Karpas-422 (cell line): ENCODE data around the gene SUPT20H. TPM values are rescaled to one million over a fixed set of nuclear protein-coding genes. Genes with fewer than 3 reads are reported as not detected.

Source experiments
- DNase-seq: peaks from one replicate; pipeline ENCODE4 v3.0.0-alpha.2; 2015
- H2AFZ ChIP-seq: fragments of 200-600 bp; sonication (generic); 2 replicates; pipeline ENCODE4 v1.6.1; 2014; ENCODE audit warnings: antibody characterized with exemption, low read length, mixed read lengths
- H3K27ac ChIP-seq: fragments of 200-600 bp; sonication (generic); 2 replicates; pipeline ENCODE4 v1.5.1; 2014; ENCODE audit warnings: mild to moderate bottlenecking, low read length, moderate library complexity
- H3K27me3 ChIP-seq: fragments of 200-600 bp; sonication (generic); 2 replicates; pipeline ENCODE4 v1.6.1; 2014; ENCODE audit warnings: low read length, mixed read lengths
- H3K36me3 ChIP-seq: fragments of 200-600 bp; sonication (generic); 2 replicates; pipeline ENCODE4 v1.6.1; 2014; ENCODE audit warnings: low read length, mixed read lengths; ENCODE audit not compliant: insufficient read depth
- H3K4me1 ChIP-seq: fragments of 200-600 bp; sonication (generic); 2 replicates; pipeline ENCODE4 v1.6.1; 2014; ENCODE audit warnings: mild to moderate bottlenecking, low read length, mixed read lengths
- H3K4me2 ChIP-seq: fragments of 200-600 bp; sonication (generic); 2 replicates; pipeline ENCODE4 v1.6.1; 2014; ENCODE audit warnings: low read length, low read depth, mild to moderate bottlenecking; ENCODE audit not compliant: poor library complexity, severe bottlenecking
- H3K4me3 ChIP-seq: fragments of 200-600 bp; sonication (generic); 2 replicates; pipeline ENCODE4 v1.5.1; 2014; ENCODE audit warnings: mild to moderate bottlenecking, antibody characterized with exemption, low read length, mixed read lengths
- H3K79me2 ChIP-seq: fragments of 200-600 bp; sonication (generic); 2 replicates; pipeline ENCODE4 v1.6.1; 2014; ENCODE audit warnings: mild to moderate bottlenecking, low read length, mixed read lengths
- H3K9ac ChIP-seq: fragments of 200-600 bp; sonication (generic); 2 replicates; pipeline ENCODE4 v1.6.0; 2014; ENCODE audit warnings: low read length
- H3K9me2 ChIP-seq: fragments of 200-600 bp; sonication (generic), shearing (Covaris generic); replicated peaks from 2 replicates; pipeline ENCODE4 v1.6.0; 2014; ENCODE audit warnings: mild to moderate bottlenecking, low read length, moderate library complexity; ENCODE audit not compliant: insufficient read depth
- H3K9me3 ChIP-seq: fragments of 300-700, 200-600 bp; sonication (generic); 2 replicates; pipeline ENCODE4 v1.6.1; 2014; ENCODE audit warnings: low read length, mixed read lengths
- H4K20me1 ChIP-seq: fragments of 200-600 bp; sonication (generic); 2 replicates; pipeline ENCODE4 v1.6.1; 2014; ENCODE audit warnings: mild to moderate bottlenecking, antibody characterized with exemption, low read length, low read depth; ENCODE audit not compliant: insufficient read depth
- total RNA-seq: library from RNA; depleted of rRNA; stranded (reverse); fragments of >200 nt; shearing (Covaris generic); gene quantifications from 2 replicates; pipeline ENCODE4 v1.2.3, GENCODE V29; 2014; ENCODE audit warnings: low replicate concordance

SUPT20H gene
- total RNA-seq, 1 experiment from 2014 or later: 95.5 TPM

GRCh38 chr13:37100731-37101130, 41.2 kb upstream of the SUPT20H start:
- Histone ChIP-seq H3K9me2 (no peaks in the 10 kb centered on the region), H3K79me2 (no peaks in the 10 kb centered on the region), H3K9me3 (no peaks in the 10 kb centered on the region), H3K4me3 (no peak overlapping the region), H4K20me1 (no peaks in the 10 kb centered on the region), H3K4me2 (no peak overlapping the region), H3K27me3 (no peaks in the 10 kb centered on the region), H3K36me3 (no peaks in the 10 kb centered on the region), H2AFZ (no peak overlapping the region), H3K27ac (no peak overlapping the region), H3K4me1 (no peaks in the 10 kb centered on the region), H3K9ac (no peak overlapping the region)
- DNase-seq: no peak

GRCh38 chr13:37097076-37097475, 37.6 kb upstream of the SUPT20H start:
- no peaks in the 10 kb centered on the region for H3K4me1 ChIP-seq
- no peak for DNase-seq
- no peaks in the 10 kb centered on the region for H4K20me1 ChIP-seq

GRCh38 chr13:37094840-37095239, 35.4 kb upstream of the SUPT20H start:
- H2AFZ ChIP-seq: no peak overlapping the region; the same call in 1 of the 2 replicates
- H3K4me2 ChIP-seq: peak overlapping the region; percentile 31

More at GRCh38 chr13:37097076-37097475, 37.6 kb upstream of the SUPT20H start:
- Histone ChIP-seq H3K9me2 (no peaks in the 10 kb centered on the region), H3K9me3 (no peaks in the 10 kb centered on the region), H3K27me3 (no peaks in the 10 kb centered on the region), H3K4me3 (no peak overlapping the region), H2AFZ (no peak overlapping the region), H3K79me2 (no peaks in the 10 kb centered on the region), H3K4me2 (no peak overlapping the region), H3K36me3 (no peaks in the 10 kb centered on the region), H3K9ac (no peak overlapping the region), H3K27ac (no peak overlapping the region)

GRCh38 chr13:37094099-37094498, 34.6 kb upstream of the SUPT20H start:
- H3K27ac ChIP-seq: no peak overlapping the region
- H4K20me1 ChIP-seq: no peaks in the 10 kb centered on the region
- H3K4me1 ChIP-seq: no peaks in the 10 kb centered on the region
- H3K9ac ChIP-seq: no peak overlapping the region
- DNase-seq: no peak
- H3K79me2 ChIP-seq: no peaks in the 10 kb centered on the region
- H3K9me2 ChIP-seq: no peaks in the 10 kb centered on the region
- no peak overlapping the region for H3K4me2 ChIP-seq
- no peaks in the 10 kb centered on the region for H3K27me3 ChIP-seq
- no peaks in the 10 kb centered on the region for H3K9me3 ChIP-seq
- H2AFZ ChIP-seq: no peak overlapping the region
- H3K4me3 ChIP-seq: no peak overlapping the region
- no peaks in the 10 kb centered on the region for H3K36me3 ChIP-seq

More at GRCh38 chr13:37094840-37095239, 35.4 kb upstream of the SUPT20H start:
- DNase-seq: peak; percentile 52
- H3K79me2 ChIP-seq: no peaks in the 10 kb centered on the region
- no peak overlapping the region for H3K27ac ChIP-seq
- H3K36me3 ChIP-seq: no peaks in the 10 kb centered on the region
- H3K9ac ChIP-seq: no peak overlapping the region
- no peak overlapping the region for H3K4me3 ChIP-seq
- H3K9me2 ChIP-seq: no peaks in the 10 kb centered on the region
- no peaks in the 10 kb centered on the region for H3K9me3 ChIP-seq
- no peaks in the 10 kb centered on the region for H3K27me3 ChIP-seq
- no peaks in the 10 kb centered on the region for H4K20me1 ChIP-seq
- no peaks in the 10 kb centered on the region for H3K4me1 ChIP-seq

- no peaks in the 10 kb centered on the region for H3K9me3 ChIP-seq
- H3K4me1 ChIP-seq: no peaks in the 10 kb centered on the region
- no peak overlapping the region for H2AFZ ChIP-seq
- H3K9ac ChIP-seq: no peak overlapping the region
- no peaks in the 10 kb centered on the region for H3K79me2 ChIP-seq
- no peaks in the 10 kb centered on the region for H3K27me3 ChIP-seq
- no peak overlapping the region for H3K4me3 ChIP-seq
- no peak overlapping the region for H3K4me2 ChIP-seq
- DNase-seq: no peak
- H3K36me3 ChIP-seq: no peaks in the 10 kb centered on the region
- no peak overlapping the region for H3K27ac ChIP-seq
- no peaks in the 10 kb centered on the region for H4K20me1 ChIP-seq
- no peaks in the 10 kb centered on the region for H3K9me2 ChIP-seq
These were observed 32.3 kb upstream of the SUPT20H start for GRCh38 chr13:37091835-37092234.

GRCh38 chr13:37090912-37091311, 31.4 kb upstream of the SUPT20H start:
- Histone ChIP-seq H2AFZ (no peak overlapping the region), H3K4me1 (no peaks in the 10 kb centered on the region), H3K9me2 (no peaks in the 10 kb centered on the region), H3K9ac (no peak overlapping the region), H3K79me2 (no peaks in the 10 kb centered on the region), H3K4me2 (no peak overlapping the region), H3K9me3 (no peaks in the 10 kb centered on the region), H3K27ac (no peak overlapping the region), H3K36me3 (no peaks in the 10 kb centered on the region), H4K20me1 (no peaks in the 10 kb centered on the region), H3K4me3 (no peak overlapping the region), H3K27me3 (no peaks in the 10 kb centered on the region)
- no peak for DNase-seq

GRCh38 chr13:37089495-37089894, 30.0 kb upstream of the SUPT20H start:
- no peak overlapping the region for H3K4me3 ChIP-seq
- no peaks in the 10 kb centered on the region for H3K27me3 ChIP-seq
- H3K27ac ChIP-seq: no peak overlapping the region
- no peaks in the 10 kb centered on the region for H3K79me2 ChIP-seq
- no peak for DNase-seq
- no peaks in the 10 kb centered on the region for H4K20me1 ChIP-seq
- no peaks in the 10 kb centered on the region for H3K4me1 ChIP-seq
- H3K4me2 ChIP-seq: no peak overlapping the region
- no peak overlapping the region for H3K9ac ChIP-seq
- no peaks in the 10 kb centered on the region for H3K9me3 ChIP-seq
- no peaks in the 10 kb centered on the region for H3K9me2 ChIP-seq
- H3K36me3 ChIP-seq: no peaks in the 10 kb centered on the region
- H2AFZ ChIP-seq: no peak overlapping the region

- no peak overlapping the region for H3K27ac ChIP-seq
- no peaks in the 10 kb centered on the region for H3K9me3 ChIP-seq
- no peaks in the 10 kb centered on the region for H3K9me2 ChIP-seq
- H3K4me2 ChIP-seq: no peak overlapping the region
- no peaks in the 10 kb centered on the region for H3K36me3 ChIP-seq
- no peak overlapping the region for H2AFZ ChIP-seq
- no peak overlapping the region for H3K4me3 ChIP-seq
- no peaks in the 10 kb centered on the region for H3K4me1 ChIP-seq
- no peaks in the 10 kb centered on the region for H3K27me3 ChIP-seq
- DNase-seq: no peak
- H4K20me1 ChIP-seq: no peaks in the 10 kb centered on the region
- H3K79me2 ChIP-seq: no peaks in the 10 kb centered on the region
- no peak overlapping the region for H3K9ac ChIP-seq
These were observed 28.0 kb upstream of the SUPT20H start for GRCh38 chr13:37087486-37087885.

- Histone ChIP-seq H3K4me1 (no peaks in the 10 kb centered on the region), H3K9me2 (no peaks in the 10 kb centered on the region), H3K4me3 (no peak overlapping the region), H3K36me3 (no peaks in the 10 kb centered on the region), H2AFZ (no peak overlapping the region), H4K20me1 (no peaks in the 10 kb centered on the region), H3K27me3 (no peaks in the 10 kb centered on the region), H3K79me2 (no peaks in the 10 kb centered on the region), H3K9ac (no peak overlapping the region), H3K9me3 (no peaks in the 10 kb centered on the region), H3K27ac (no peak overlapping the region), H3K4me2 (no peak overlapping the region)
- no peak for DNase-seq
These were observed 26.1 kb upstream of the SUPT20H start for GRCh38 chr13:37085606-37086005.
